Measurements from ENCODE around the gene CELF5. TPM values are rescaled to one million over a fixed set of nuclear protein-coding genes. Genes with fewer than 3 reads are reported as not detected.

CELF5 gene
- total and polyA plus RNA-seq, 10 of the 15 experiments (the other 5 are each of a cell fraction or from before 2014, with no cell fraction given): 0.01 to 0.04 TPM; not detected in 8

DNA sequence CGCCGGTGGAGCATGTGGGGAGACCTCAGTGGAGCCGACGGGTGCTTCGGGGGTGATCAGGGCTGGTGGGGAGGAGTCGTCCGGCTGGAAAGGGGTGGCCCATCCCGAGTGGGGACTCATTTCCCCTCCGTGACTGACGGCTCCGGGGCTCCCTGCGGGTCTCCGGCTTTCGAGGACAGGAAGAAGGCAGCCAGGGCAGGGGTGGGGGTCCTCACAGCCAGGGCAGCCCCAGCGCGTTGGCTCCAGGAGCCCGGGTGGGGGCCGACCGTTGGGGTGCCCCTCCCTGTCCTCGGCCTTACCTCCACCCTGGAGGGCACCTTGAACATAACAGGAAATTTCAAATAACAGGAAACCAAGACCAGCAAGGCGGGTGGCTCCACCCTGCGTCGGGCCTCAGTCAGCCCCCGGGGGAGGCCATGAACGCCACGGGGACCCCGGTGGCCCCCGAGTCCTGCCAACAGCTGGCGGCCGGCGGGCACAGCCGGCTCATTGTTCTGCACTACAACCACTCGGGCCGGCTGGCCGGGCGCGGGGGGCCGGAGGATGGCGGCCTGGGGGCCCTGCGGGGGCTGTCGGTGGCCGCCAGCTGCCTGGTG lies 46.0 kb upstream of the CELF5 start, which contains the start of gene S1PR4 (continued):
- TF ChIP-seq SKIL (IDR thresholded peaks at IDR 0.05; ENCODE audit: low read depth, poor library complexity, severe bottlenecking): no peak
- TF ChIP-seq NFYA (IDR thresholded peaks at IDR 0.05; ENCODE audit: borderline replicate concordance, low read depth, low read length): no peak
- TF ChIP-seq, protein P1, sequence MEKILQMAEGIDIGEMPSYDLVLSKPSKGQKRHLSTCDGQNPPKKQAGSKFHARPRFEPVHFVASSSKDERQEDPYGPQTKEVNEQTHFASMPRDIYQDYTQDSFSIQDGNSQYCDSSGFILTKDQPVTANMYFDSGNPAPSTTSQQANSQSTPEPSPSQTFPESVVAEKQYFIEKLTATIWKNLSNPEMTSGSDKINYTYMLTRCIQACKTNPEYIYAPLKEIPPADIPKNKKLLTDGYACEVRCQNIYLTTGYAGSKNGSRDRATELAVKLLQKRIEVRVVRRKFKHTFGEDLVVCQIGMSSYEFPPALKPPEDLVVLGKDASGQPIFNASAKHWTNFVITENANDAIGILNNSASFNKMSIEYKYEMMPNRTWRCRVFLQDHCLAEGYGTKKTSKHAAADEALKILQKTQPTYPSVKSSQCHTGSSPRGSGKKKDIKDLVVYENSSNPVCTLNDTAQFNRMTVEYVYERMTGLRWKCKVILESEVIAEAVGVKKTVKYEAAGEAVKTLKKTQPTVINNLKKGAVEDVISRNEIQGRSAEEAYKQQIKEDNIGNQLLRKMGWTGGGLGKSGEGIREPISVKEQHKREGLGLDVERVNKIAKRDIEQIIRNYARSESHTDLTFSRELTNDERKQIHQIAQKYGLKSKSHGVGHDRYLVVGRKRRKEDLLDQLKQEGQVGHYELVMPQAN (conservative IDR thresholded peaks at IDR 0.05): peak; percentile 42
- TF ChIP-seq ZBTB33 (IDR thresholded peaks at IDR 0.05): no peak
- no peak for TF ChIP-seq STAT3 (IDR thresholded peaks at IDR 0.05; ENCODE audit: low read depth, low read length)
- TF ChIP-seq ZSCAN29 (IDR thresholded peaks at IDR 0.05): no peak
- no peak for TF ChIP-seq SREBF2 (IDR thresholded peaks at IDR 0.05; ENCODE audit: low read length)
- TF ChIP-seq ZBTB40 (IDR thresholded peaks at IDR 0.05; ENCODE audit: borderline replicate concordance): no peak
- no peak for TF ChIP-seq SMAD5 (IDR thresholded peaks at IDR 0.05; ENCODE audit: low read depth)
- no peak for TF ChIP-seq ZNF24 (IDR thresholded peaks at IDR 0.05)
- no peak for TF ChIP-seq CBFB (IDR thresholded peaks at IDR 0.05; ENCODE audit: low read depth)
- TF ChIP-seq SP1 (IDR thresholded peaks at IDR 0.05; ENCODE audit: low read depth, low read length): no peak
- TF ChIP-seq JUNB (IDR thresholded peaks at IDR 0.05): no peak
- TF ChIP-seq, protein P2, sequence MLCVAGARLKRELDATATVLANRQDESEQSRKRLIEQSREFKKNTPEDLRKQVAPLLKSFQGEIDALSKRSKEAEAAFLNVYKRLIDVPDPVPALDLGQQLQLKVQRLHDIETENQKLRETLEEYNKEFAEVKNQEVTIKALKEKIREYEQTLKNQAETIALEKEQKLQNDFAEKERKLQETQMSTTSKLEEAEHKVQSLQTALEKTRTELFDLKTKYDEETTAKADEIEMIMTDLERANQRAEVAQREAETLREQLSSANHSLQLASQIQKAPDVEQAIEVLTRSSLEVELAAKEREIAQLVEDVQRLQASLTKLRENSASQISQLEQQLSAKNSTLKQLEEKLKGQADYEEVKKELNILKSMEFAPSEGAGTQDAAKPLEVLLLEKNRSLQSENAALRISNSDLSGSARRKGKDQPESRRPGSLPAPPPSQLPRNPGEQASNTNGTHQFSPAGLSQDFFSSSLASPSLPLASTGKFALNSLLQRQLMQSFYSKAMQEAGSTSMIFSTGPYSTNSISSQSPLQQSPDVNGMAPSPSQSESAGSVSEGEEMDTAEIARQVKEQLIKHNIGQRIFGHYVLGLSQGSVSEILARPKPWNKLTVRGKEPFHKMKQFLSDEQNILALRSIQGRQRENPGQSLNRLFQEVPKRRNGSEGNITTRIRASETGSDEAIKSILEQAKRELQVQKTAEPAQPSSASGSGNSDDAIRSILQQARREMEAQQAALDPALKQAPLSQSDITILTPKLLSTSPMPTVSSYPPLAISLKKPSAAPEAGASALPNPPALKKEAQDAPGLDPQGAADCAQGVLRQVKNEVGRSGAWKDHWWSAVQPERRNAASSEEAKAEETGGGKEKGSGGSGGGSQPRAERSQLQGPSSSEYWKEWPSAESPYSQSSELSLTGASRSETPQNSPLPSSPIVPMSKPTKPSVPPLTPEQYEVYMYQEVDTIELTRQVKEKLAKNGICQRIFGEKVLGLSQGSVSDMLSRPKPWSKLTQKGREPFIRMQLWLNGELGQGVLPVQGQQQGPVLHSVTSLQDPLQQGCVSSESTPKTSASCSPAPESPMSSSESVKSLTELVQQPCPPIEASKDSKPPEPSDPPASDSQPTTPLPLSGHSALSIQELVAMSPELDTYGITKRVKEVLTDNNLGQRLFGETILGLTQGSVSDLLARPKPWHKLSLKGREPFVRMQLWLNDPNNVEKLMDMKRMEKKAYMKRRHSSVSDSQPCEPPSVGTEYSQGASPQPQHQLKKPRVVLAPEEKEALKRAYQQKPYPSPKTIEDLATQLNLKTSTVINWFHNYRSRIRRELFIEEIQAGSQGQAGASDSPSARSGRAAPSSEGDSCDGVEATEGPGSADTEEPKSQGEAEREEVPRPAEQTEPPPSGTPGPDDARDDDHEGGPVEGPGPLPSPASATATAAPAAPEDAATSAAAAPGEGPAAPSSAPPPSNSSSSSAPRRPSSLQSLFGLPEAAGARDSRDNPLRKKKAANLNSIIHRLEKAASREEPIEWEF (IDR thresholded peaks at IDR 0.05; ENCODE audit: insufficient replicate concordance, low read depth, low read length): no peak
